Heart right ventricle (tissue), 16 donors: Measurements from ENCODE around the gene LILRA2. TPM values are rescaled to one million over a fixed set of nuclear protein-coding genes. Genes with fewer than 3 reads are reported as not detected.
A peak's percentile ranks its signal among the peaks of the same experiment; 100 is the strongest.

Source experiments
- ATAC-seq, 8 donors: fragments of 200-7000 bp; cut with Tn5 transposase; one replicate each; pipeline ENCODE4 v1.9.1; 2020; ENCODE audit warnings: mild to moderate bottlenecking in 8 of 8, moderate library complexity in 8 of 8, moderate number of reproducible peaks in 1 of 8
- DNase-seq, 2 donors: peaks; one replicate each; pipeline ENCODE4 v3.0.0-alpha.2; 2020
- H3K27ac ChIP-seq, 10 donors: fragments of 200-600 bp; sonication (generic) in 2 of 10; one replicate each; pipeline versions ENCODE4 v1.5.0 to v1.8.0; 2020 to 2022; ENCODE audit warnings: mild to moderate bottlenecking in 3 of 10
- H3K27me3 ChIP-seq, 7 donors: fragments of 200-600 bp; one replicate each; pipeline ENCODE4 v1.8.0; 2021 to 2022; ENCODE audit warnings: mild to moderate bottlenecking in 2 of 7
- H3K36me3 ChIP-seq, 9 donors: fragments of 200-600 bp; sonication (generic) in 1 of 9; one replicate each; pipeline versions ENCODE4 v1.5.0 to v1.8.0; 2020 to 2022; ENCODE audit warnings: mild to moderate bottlenecking in 2 of 9
- H3K4me1 ChIP-seq, 9 donors: fragments of 200-600 bp; sonication (generic) in 1 of 9; one replicate each; pipeline versions ENCODE4 v1.5.0 to v1.8.0; 2020 to 2022; ENCODE audit warnings: mild to moderate bottlenecking in 4 of 9
- H3K4me3 ChIP-seq, 10 donors: fragments of 200-600 bp; sonication (generic) in 2 of 10; one replicate each; pipeline versions ENCODE4 v1.5.0 to v1.8.0; 2020 to 2022; ENCODE audit warnings: mild to moderate bottlenecking in 7 of 10, moderate library complexity in 2 of 10
- H3K9me3 ChIP-seq, 11 donors: fragments of 200-600 bp in 10 of 11; sonication (generic) in 2 of 11; one replicate each; pipeline versions ENCODE4 v1.5.0 to v1.8.0; 2013 to 2022; ENCODE audit warnings: mild to moderate bottlenecking in 2 of 11, control low read depth in 1 of 11, moderate library complexity in 1 of 11
- WGBS, 2 donors: extraction: QIAGEN DNeasy Blood & Tissue Kit; methylation state at CpG; one replicate each; pipeline ENCODE4 v1.1.7; 2013; ENCODE audit warnings: inconsistent platforms in 1 of 2; 5-methylcytosine and 5-hydroxymethylcytosine counted together
- intact Hi-C, 10 donors: fragments of 100-400 bp; cut with DNase I; formaldehyde crosslinking; loops; one replicate each; pipeline versions ENCODE4 v1.11.1 to v1.14.2; 2022
- polyA plus RNA-seq, 2 donors: library from polyadenylated mRNA; stranded (reverse); fragments of 200-250 nt; gene quantifications; one replicate each; pipeline ENCODE4 v1.2.3, GENCODE V29; 2013
- total RNA-seq, 10 donors: library from RNA; stranded (reverse); fragmentation: NEBNext Ultra II Directional in 3 of 10; extraction: Animal tissue kit (Norgen Biotek cat#: 25700) in 3 of 10; gene quantifications; one replicate each; pipeline versions ENCODE4 v1.2.1 to v1.2.4, GENCODE V29; 2021 to 2023
- TF ChIP-seq, protein P1 (sequence below), 9 donors: fragments of 200-600 bp; sonication (generic) in 2 of 9; IDR thresholded peaks; one replicate each; pipeline versions ENCODE4 v1.5.0 to v1.8.0; 2021 to 2022; ENCODE audit warnings: antibody characterized with exemption in 9 of 9, mild to moderate bottlenecking in 5 of 9, moderate library complexity in 1 of 9
- donor health status: Arrhythmogenic right ventricular cardiomyopathy.
- donor health status: ischemic (EF 13 %, LVEDD 7.1; RV severe dilation, severe dysfunction).
- donor health status: healthy with polysubstance abuse.
- donor health status: DM: no; HTN: yes; CAD: no.
- donor health status: DM: no; HTN: no; CAD: no.
- donor health status: ischemic (EF 25% LVEDD 6.9; RV normal size, moderate dysfunction).
- donor health status: ischemic (EF 25% LVEDD 5.7; RV mildly dilated, moderate dysfunction).
- donor health status: healthy.
- donor health status: DM: yes; HTN: yes; CAD: no.
- donor health status: Ischemic cardiomyopathy.
- donor health status: ischemic (EF 35%, LVEDD 5.7; RV mildly dilated, moderate dysfunction).
- donor health status: nonischemic (EF 11% LVEDD 7.7; RV severe dilation, severe dysfunction).
- donor health status: DM: yes; HTN: yes; CAD: no.
- donor health status: PGD.
- donor health status: ischemic (EF 29% LVEDD 5.4; RV normal size, mild dysfunction).
- donor health status: nonischemic (EF 23%, LVEDD 6.1; RV moderate dilation, normal function).

Gene LILRA2
- total and polyA plus RNA-seq, 12 donors, result 0.22 to 3.3 (median 0.97) TPM

DNA sequence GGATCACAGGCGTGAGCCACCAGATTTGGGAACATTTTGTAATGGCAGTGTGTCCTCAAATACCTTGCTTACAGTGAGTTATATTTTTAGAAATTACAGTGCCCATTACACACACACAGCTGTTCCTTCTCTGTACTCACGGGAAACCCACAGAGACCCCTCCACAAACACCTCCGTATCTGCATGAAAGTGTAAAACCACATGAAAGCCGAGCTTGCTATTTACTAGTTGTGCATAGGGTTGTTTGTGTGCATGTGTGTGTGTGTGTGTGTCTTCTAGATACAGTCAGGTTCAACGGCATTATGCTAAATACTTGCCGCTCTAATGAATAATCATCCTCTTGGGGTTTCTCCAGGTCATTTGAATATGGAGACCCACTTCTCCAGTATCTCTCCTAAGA lies 22.3 kb upstream of the LILRA2 start:
- TF ChIP-seq, protein P1, sequence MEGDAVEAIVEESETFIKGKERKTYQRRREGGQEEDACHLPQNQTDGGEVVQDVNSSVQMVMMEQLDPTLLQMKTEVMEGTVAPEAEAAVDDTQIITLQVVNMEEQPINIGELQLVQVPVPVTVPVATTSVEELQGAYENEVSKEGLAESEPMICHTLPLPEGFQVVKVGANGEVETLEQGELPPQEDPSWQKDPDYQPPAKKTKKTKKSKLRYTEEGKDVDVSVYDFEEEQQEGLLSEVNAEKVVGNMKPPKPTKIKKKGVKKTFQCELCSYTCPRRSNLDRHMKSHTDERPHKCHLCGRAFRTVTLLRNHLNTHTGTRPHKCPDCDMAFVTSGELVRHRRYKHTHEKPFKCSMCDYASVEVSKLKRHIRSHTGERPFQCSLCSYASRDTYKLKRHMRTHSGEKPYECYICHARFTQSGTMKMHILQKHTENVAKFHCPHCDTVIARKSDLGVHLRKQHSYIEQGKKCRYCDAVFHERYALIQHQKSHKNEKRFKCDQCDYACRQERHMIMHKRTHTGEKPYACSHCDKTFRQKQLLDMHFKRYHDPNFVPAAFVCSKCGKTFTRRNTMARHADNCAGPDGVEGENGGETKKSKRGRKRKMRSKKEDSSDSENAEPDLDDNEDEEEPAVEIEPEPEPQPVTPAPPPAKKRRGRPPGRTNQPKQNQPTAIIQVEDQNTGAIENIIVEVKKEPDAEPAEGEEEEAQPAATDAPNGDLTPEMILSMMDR (IDR thresholded peaks at IDR 0.05), result no peak
- DNase-seq (no peak), ATAC-seq (no peak)
- H3K27me3 ChIP-seq, result peaks cover 0 to 27% (median 8%) of the 10 kb centered on the region in 7 donors
- H3K4me3 ChIP-seq, result no peak overlapping the region
- WGBS, 2 donors, result 84 to 85% methylated on average over 6 of the region's 6 CpGs
- no peaks in the 10 kb centered on the region for H3K9me3 ChIP-seq
- H3K4me1 ChIP-seq, result peaks cover 0 to 9% (median 0%) of the 10 kb centered on the region in 9 donors
- H3K36me3 ChIP-seq, result no peaks in the 10 kb centered on the region
- H3K27ac ChIP-seq, result no peak overlapping the region
- intact Hi-C loops, result no loop called here

- Histone ChIP-seq H3K36me3 (no peaks in the 10 kb centered on the region), H3K27ac (no peak overlapping the region), H3K4me3 (no peak overlapping the region), H3K27me3 (peaks cover 0 to 28% (median 8%) of the 10 kb centered on the region in 7 donors), H3K9me3 (no peaks in the 10 kb centered on the region), H3K4me1 (peaks cover 0 to 9% (median 0%) of the 10 kb centered on the region in 9 donors)
- 73 to 75% methylated on average over 22 of the region's 22 CpGs for WGBS, 2 donors
- intact Hi-C loops, result no loop called here
- ATAC-seq (peak in 3 of 8 donors; percentile 30 to 44 (median 44)), DNase-seq (peak; percentile 12 to 34)
- TF ChIP-seq, protein P1 (IDR thresholded peaks at IDR 0.05), result no peak
Observed at GRCh38 chr19:54551950-54552912, 21.4 kb upstream of the LILRA2 start.

- Histone ChIP-seq H3K4me3 (no peak overlapping the region), H3K36me3 (no peaks in the 10 kb centered on the region), H3K27me3 (peaks cover 0 to 33% (median 8%) of the 10 kb centered on the region in 7 donors), H3K27ac (no peak overlapping the region), H3K9me3 (no peaks in the 10 kb centered on the region), H3K4me1 (peaks cover 0 to 9% (median 0%) of the 10 kb centered on the region in 9 donors)
- ATAC-seq (no peak), DNase-seq (no peak)
- TF ChIP-seq, protein P1 (IDR thresholded peaks at IDR 0.05), result no peak
- 82 to 86% methylated on average over 15 of the region's 15 CpGs for WGBS, 2 donors
- intact Hi-C loops, result no loop called here
Observed at GRCh38 chr19:54552913-54553310, 20.7 kb upstream of the LILRA2 start.

- 77 to 83% methylated on average over 10 of the region's 10 CpGs for WGBS, 2 donors
- H3K4me1 ChIP-seq, result peaks cover 0 to 9% (median 0%) of the 10 kb centered on the region in 9 donors
- ATAC-seq, result no peak
- peaks cover 0 to 44% (median 13%) of the 10 kb centered on the region in 7 donors for H3K27me3 ChIP-seq
- TF ChIP-seq, protein P1 (IDR thresholded peaks at IDR 0.05), result no peak
- H3K27ac ChIP-seq, result no peak overlapping the region
- DNase-seq, result no peak
- no peaks in the 10 kb centered on the region for H3K36me3 ChIP-seq
- H3K4me3 ChIP-seq, result no peak overlapping the region
- intact Hi-C loops, result no loop called here
- H3K9me3 ChIP-seq, result no peaks in the 10 kb centered on the region
Observed at GRCh38 chr19:54554006-54554405, 19.6 kb upstream of the LILRA2 start.
